ENCODE measurements around the gene SEC14L1. TPM values are rescaled to one million over a fixed set of nuclear protein-coding genes. Genes with fewer than 3 reads are reported as not detected.

The SEC14L1 gene
- total RNA-seq, 2 experiments from 2014 or later, result 97.3 to 98.5 TPM

DNA sequence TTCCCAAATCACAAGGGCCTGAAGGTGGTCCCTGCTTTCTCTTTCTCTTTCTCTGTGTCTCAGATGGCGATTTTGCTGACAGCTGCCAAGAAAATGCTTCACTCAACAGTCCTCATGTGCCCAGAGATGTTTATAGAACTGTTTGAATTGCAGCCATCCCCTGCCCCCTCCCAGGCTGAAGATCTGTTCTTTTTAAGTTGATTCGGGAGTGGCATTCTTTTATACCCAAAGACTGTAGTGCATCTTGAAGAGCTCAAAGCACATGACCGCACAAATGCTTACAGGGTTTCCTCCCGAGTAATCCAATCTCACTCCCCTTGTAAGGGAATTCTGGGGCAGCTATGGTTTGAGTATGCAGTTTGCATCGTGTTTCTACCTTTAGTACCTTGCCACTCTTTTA, 75.7 kb downstream of the SEC14L1 start:
- Histone ChIP-seq H3K9me3 (ENCODE audit: control insufficient read depth in 1 of 2, insufficient read depth in 1 of 2, low read length in 2 of 2) (no peaks in the 10 kb centered on the region), H3K36me3 (ENCODE audit: insufficient read depth, low read length) (peaks cover 50% of the 10 kb centered on the region), H3K27me3 (ENCODE audit: control insufficient read depth in 1 of 2, insufficient read depth in 2 of 2, low read length in 2 of 2) (no peaks in the 10 kb centered on the region), H3K27ac (ENCODE audit: low read depth in 1 of 2, low read length in 2 of 2) (no peak overlapping the region), H3K4me3 (ENCODE audit: low read length) (no peak overlapping the region), H3K4me1 (ENCODE audit: insufficient read depth, low read length) (no peaks in the 10 kb centered on the region)
- Mint-ChIP-seq H3K27ac (no peak overlapping the region), H3K36me3 (ENCODE audit: low read depth) (peaks cover 59% of the 10 kb centered on the region), H3K4me3 (no peak overlapping the region), H3K4me1 (ENCODE audit: low read depth) (no peaks in the 10 kb centered on the region), H3K27me3 (no peaks in the 10 kb centered on the region), H3K9me3 (no peaks in the 10 kb centered on the region)
- DNase-seq (no peak), ATAC-seq (ENCODE audit: poor library complexity) (no peak)
- CTCF ChIA-PET, result no interaction called here
- POLR2A ChIA-PET, result no interaction called here
- TF ChIP-seq, protein P1, sequence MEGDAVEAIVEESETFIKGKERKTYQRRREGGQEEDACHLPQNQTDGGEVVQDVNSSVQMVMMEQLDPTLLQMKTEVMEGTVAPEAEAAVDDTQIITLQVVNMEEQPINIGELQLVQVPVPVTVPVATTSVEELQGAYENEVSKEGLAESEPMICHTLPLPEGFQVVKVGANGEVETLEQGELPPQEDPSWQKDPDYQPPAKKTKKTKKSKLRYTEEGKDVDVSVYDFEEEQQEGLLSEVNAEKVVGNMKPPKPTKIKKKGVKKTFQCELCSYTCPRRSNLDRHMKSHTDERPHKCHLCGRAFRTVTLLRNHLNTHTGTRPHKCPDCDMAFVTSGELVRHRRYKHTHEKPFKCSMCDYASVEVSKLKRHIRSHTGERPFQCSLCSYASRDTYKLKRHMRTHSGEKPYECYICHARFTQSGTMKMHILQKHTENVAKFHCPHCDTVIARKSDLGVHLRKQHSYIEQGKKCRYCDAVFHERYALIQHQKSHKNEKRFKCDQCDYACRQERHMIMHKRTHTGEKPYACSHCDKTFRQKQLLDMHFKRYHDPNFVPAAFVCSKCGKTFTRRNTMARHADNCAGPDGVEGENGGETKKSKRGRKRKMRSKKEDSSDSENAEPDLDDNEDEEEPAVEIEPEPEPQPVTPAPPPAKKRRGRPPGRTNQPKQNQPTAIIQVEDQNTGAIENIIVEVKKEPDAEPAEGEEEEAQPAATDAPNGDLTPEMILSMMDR (IDR thresholded peaks at IDR 0.05), result no peak
- intact Hi-C loops (cut with DNase I, micrococcal nuclease), result no loop called here

DNA sequence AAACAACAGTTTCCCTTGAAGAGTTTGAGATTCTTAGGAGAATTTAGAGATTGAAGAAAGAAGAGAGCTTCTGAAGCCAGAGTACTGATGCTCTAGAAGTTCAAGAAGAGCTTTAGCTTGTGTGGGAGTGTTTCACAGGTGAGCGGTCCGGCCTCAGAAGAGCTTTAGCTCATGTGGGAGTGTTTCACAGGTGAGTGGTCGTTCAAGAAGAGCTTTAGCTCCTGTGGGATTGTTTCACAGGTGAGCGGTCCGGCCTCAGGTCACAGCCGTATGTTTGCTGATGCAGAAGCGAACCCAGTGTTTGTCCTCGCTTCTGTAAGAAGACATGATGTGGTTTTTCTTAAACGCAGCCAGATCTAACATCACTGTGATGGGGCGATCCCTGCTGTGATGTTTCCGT, 76.4 kb downstream of the SEC14L1 start:
- no peaks in the 10 kb centered on the region for H3K9me3 Mint-ChIP-seq
- H3K27me3 Mint-ChIP-seq, result no peaks in the 10 kb centered on the region
- Histone ChIP-seq H3K27me3 (ENCODE audit: control insufficient read depth in 1 of 2, insufficient read depth in 2 of 2, low read length in 2 of 2) (no peaks in the 10 kb centered on the region), H3K4me3 (ENCODE audit: low read length) (no peak overlapping the region), H3K9me3 (ENCODE audit: control insufficient read depth in 1 of 2, insufficient read depth in 1 of 2, low read length in 2 of 2) (no peaks in the 10 kb centered on the region), H3K36me3 (ENCODE audit: insufficient read depth, low read length) (peaks cover 44% of the 10 kb centered on the region), H3K27ac (ENCODE audit: low read depth in 1 of 2, low read length in 2 of 2) (no peak overlapping the region), H3K4me1 (ENCODE audit: insufficient read depth, low read length) (no peaks in the 10 kb centered on the region)
- POLR2A ChIA-PET, result no interaction called here
- no peak for DNase-seq
- H3K4me1 Mint-ChIP-seq (ENCODE audit: low read depth), result no peaks in the 10 kb centered on the region
- intact Hi-C loops (cut with DNase I, micrococcal nuclease), result no loop called here
- no peak for ATAC-seq (ENCODE audit: poor library complexity)
- H3K36me3 Mint-ChIP-seq (ENCODE audit: low read depth), result peaks cover 53% of the 10 kb centered on the region
- no peak overlapping the region for H3K27ac Mint-ChIP-seq
- H3K4me3 Mint-ChIP-seq, result no peak overlapping the region
- TF ChIP-seq, protein P1 (IDR thresholded peaks at IDR 0.05), result no peak
- CTCF ChIA-PET, result no interaction called here

DNA sequence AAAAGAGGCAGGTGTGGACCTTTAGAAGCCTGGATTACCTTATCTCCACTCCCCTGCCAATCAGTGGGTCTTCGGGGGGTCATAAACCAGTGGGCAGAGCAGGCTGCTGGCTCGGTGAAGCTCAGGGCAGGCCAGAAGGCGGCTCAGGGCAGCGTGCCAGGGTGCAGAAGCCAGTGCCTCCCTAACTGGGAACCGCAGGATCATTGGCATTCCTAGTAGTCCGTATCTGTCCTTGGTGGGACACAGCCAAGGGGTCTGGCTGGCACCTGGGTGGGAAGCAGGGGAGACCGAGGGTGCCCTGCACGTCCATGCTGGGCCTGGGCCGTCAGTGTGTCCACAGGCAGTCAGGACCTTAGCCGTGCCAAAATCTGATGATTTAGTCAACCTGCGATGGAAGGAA, 76.8 kb downstream of the SEC14L1 start:
- Mint-ChIP-seq H3K36me3 (ENCODE audit: low read depth) (peaks cover 48% of the 10 kb centered on the region), H3K27me3 (no peaks in the 10 kb centered on the region), H3K9me3 (no peaks in the 10 kb centered on the region), H3K4me1 (ENCODE audit: low read depth) (no peaks in the 10 kb centered on the region), H3K27ac (no peak overlapping the region), H3K4me3 (no peak overlapping the region)
- ATAC-seq (ENCODE audit: poor library complexity), result no peak
- Histone ChIP-seq H3K36me3 (ENCODE audit: insufficient read depth, low read length) (peaks cover 40% of the 10 kb centered on the region), H3K4me1 (ENCODE audit: insufficient read depth, low read length) (no peaks in the 10 kb centered on the region), H3K27me3 (ENCODE audit: control insufficient read depth in 1 of 2, insufficient read depth in 2 of 2, low read length in 2 of 2) (no peaks in the 10 kb centered on the region), H3K27ac (ENCODE audit: low read depth in 1 of 2, low read length in 2 of 2) (no peak overlapping the region), H3K9me3 (ENCODE audit: control insufficient read depth in 1 of 2, insufficient read depth in 1 of 2, low read length in 2 of 2) (no peaks in the 10 kb centered on the region), H3K4me3 (ENCODE audit: low read length) (no peak overlapping the region)
- TF ChIP-seq, protein P1 (IDR thresholded peaks at IDR 0.05), result no peak
- intact Hi-C loops (cut with DNase I, micrococcal nuclease), result no loop called here
- ChIA-PET POLR2A (no interaction called here), CTCF (no interaction called here)
- DNase-seq, result no peak
